Heart right ventricle (tissue), 16 donors: ENCODE measurements around the gene SERPINB10. TPM values are rescaled to one million over a fixed set of nuclear protein-coding genes. Genes with fewer than 3 reads are reported as not detected.
"Not testable (repeated sequence)": the region's sequence is repeated elsewhere in the genome, so short reads cannot be mapped to it uniquely, and the experiment has no call there.

Experiments used
- ATAC-seq, 8 donors: fragments of 200-7000 bp; cut with Tn5 transposase; one replicate each; pipeline ENCODE4 v1.9.1; 2020; ENCODE audit warnings: mild to moderate bottlenecking in 8 of 8, moderate library complexity in 8 of 8, moderate number of reproducible peaks in 1 of 8
- DNase-seq, 2 donors: peaks; one replicate each; pipeline ENCODE4 v3.0.0-alpha.2; 2020
- H3K27ac ChIP-seq, 10 donors: fragments of 200-600 bp; sonication (generic) in 2 of 10; one replicate each; pipeline versions ENCODE4 v1.5.0 to v1.8.0; 2020 to 2022; ENCODE audit warnings: mild to moderate bottlenecking in 3 of 10
- H3K27me3 ChIP-seq, 7 donors: fragments of 200-600 bp; one replicate each; pipeline ENCODE4 v1.8.0; 2021 to 2022; ENCODE audit warnings: mild to moderate bottlenecking in 2 of 7
- H3K36me3 ChIP-seq, 9 donors: fragments of 200-600 bp; sonication (generic) in 1 of 9; one replicate each; pipeline versions ENCODE4 v1.5.0 to v1.8.0; 2020 to 2022; ENCODE audit warnings: mild to moderate bottlenecking in 2 of 9
- H3K4me1 ChIP-seq, 9 donors: fragments of 200-600 bp; sonication (generic) in 1 of 9; one replicate each; pipeline versions ENCODE4 v1.5.0 to v1.8.0; 2020 to 2022; ENCODE audit warnings: mild to moderate bottlenecking in 4 of 9
- H3K4me3 ChIP-seq, 10 donors: fragments of 200-600 bp; sonication (generic) in 2 of 10; one replicate each; pipeline versions ENCODE4 v1.5.0 to v1.8.0; 2020 to 2022; ENCODE audit warnings: mild to moderate bottlenecking in 7 of 10, moderate library complexity in 2 of 10
- H3K9me3 ChIP-seq, 11 donors: fragments of 200-600 bp in 10 of 11; sonication (generic) in 2 of 11; one replicate each; pipeline versions ENCODE4 v1.5.0 to v1.8.0; 2013 to 2022; ENCODE audit warnings: mild to moderate bottlenecking in 2 of 11, control low read depth in 1 of 11, moderate library complexity in 1 of 11
- CTCF ChIP-seq, 9 donors: fragments of 200-600 bp; sonication (generic) in 2 of 9; IDR thresholded peaks; one replicate each; pipeline versions ENCODE4 v1.5.0 to v1.8.0; 2021 to 2022; ENCODE audit warnings: antibody characterized with exemption in 9 of 9, mild to moderate bottlenecking in 5 of 9, moderate library complexity in 1 of 9
- WGBS, 2 donors: extraction: QIAGEN DNeasy Blood & Tissue Kit; methylation state at CpG; one replicate each; pipeline ENCODE4 v1.1.7; 2013; ENCODE audit warnings: inconsistent platforms in 1 of 2; 5-methylcytosine and 5-hydroxymethylcytosine counted together
- intact Hi-C, 10 donors: fragments of 100-400 bp; cut with DNase I; formaldehyde crosslinking; loops; one replicate each; pipeline versions ENCODE4 v1.11.1 to v1.14.2; 2022
- polyA plus RNA-seq, 2 donors: library from polyadenylated mRNA; stranded (reverse); fragments of 200-250 nt; gene quantifications; one replicate each; pipeline ENCODE4 v1.2.3, GENCODE V29; 2013
- total RNA-seq, 10 donors: library from RNA; stranded (reverse); fragmentation: NEBNext Ultra II Directional in 3 of 10; extraction: Animal tissue kit (Norgen Biotek cat#: 25700) in 3 of 10; gene quantifications; one replicate each; pipeline versions ENCODE4 v1.2.1 to v1.2.4, GENCODE V29; 2021 to 2023
- donor health status: Arrhythmogenic right ventricular cardiomyopathy.
- donor health status: ischemic (EF 13 %, LVEDD 7.1; RV severe dilation, severe dysfunction).
- donor health status: healthy with polysubstance abuse.
- donor health status: DM: no; HTN: yes; CAD: no.
- donor health status: DM: no; HTN: no; CAD: no.
- donor health status: ischemic (EF 25% LVEDD 6.9; RV normal size, moderate dysfunction).
- donor health status: ischemic (EF 25% LVEDD 5.7; RV mildly dilated, moderate dysfunction).
- donor health status: healthy.
- donor health status: DM: yes; HTN: yes; CAD: no.
- donor health status: Ischemic cardiomyopathy.
- donor health status: ischemic (EF 35%, LVEDD 5.7; RV mildly dilated, moderate dysfunction).
- donor health status: nonischemic (EF 11% LVEDD 7.7; RV severe dilation, severe dysfunction).
- donor health status: DM: yes; HTN: yes; CAD: no.
- donor health status: PGD.
- donor health status: ischemic (EF 29% LVEDD 5.4; RV normal size, mild dysfunction).
- donor health status: nonischemic (EF 23%, LVEDD 6.1; RV moderate dilation, normal function).

SERPINB10 gene
- total and polyA plus RNA-seq, 12 donors, result not detected

GRCh38 chr18:63917817-63918216, 10.1 kb downstream of the SERPINB10 start:
- no peak for DNase-seq
- TF ChIP-seq CTCF (IDR thresholded peaks at IDR 0.05), result no peak
- no peak for ATAC-seq
- no peak overlapping the region for H3K27ac ChIP-seq
- intact Hi-C loops, result no loop called here
- no peak overlapping the region for H3K4me3 ChIP-seq
- H3K9me3 ChIP-seq, result no peaks in the 10 kb centered on the region
- H3K36me3 ChIP-seq, result no peaks in the 10 kb centered on the region
- H3K27me3 ChIP-seq, result peaks cover 0 to 8% (median 0%) of the 10 kb centered on the region in 7 donors
- H3K4me1 ChIP-seq, result peaks cover 0 to 5% (median 0%) of the 10 kb centered on the region in 9 donors
- WGBS, 2 donors, result 79 to 80% methylated on average over 5 of the region's 5 CpGs

- no peak for TF ChIP-seq CTCF (IDR thresholded peaks at IDR 0.05)
- H3K36me3 ChIP-seq, result no peaks in the 10 kb centered on the region
- H3K27me3 ChIP-seq, result peaks cover 0 to 4% (median 0%) of the 10 kb centered on the region in 7 donors
- ATAC-seq (no peak), DNase-seq (no peak)
- H3K4me3 ChIP-seq, result no peak overlapping the region
- no peaks in the 10 kb centered on the region for H3K9me3 ChIP-seq
- 80% methylated on average over 2 of the region's 2 CpGs for WGBS, 2 donors
- peaks cover 0 to 5% (median 0%) of the 10 kb centered on the region in 9 donors for H3K4me1 ChIP-seq
- intact Hi-C loops, result no loop called here
- H3K27ac ChIP-seq, result no peak overlapping the region
Measured at GRCh38 chr18:63922049-63922448, 14.3 kb downstream of the SERPINB10 start.

- Histone ChIP-seq H3K4me1 (no peaks in the 10 kb centered on the region), H3K27me3 (peaks cover 0 to 4% (median 0%) of the 10 kb centered on the region in 7 donors), H3K4me3 (no peak overlapping the region), H3K27ac (no peak overlapping the region), H3K9me3 (peaks cover 0 to 2% (median 0%) of the 10 kb centered on the region in 11 donors), H3K36me3 (no peaks in the 10 kb centered on the region)
- WGBS, 2 donors, result 66 to 71% methylated on average over 1 of the region's 1 CpG
- TF ChIP-seq CTCF (IDR thresholded peaks at IDR 0.05), result no peak
- intact Hi-C loops, result no loop called here
- DNase-seq, result no peak
- no peak for ATAC-seq
Measured at GRCh38 chr18:63924551-63924950, 16.8 kb downstream of the SERPINB10 start.

GRCh38 chr18:63928331-63928730, 20.6 kb downstream of the SERPINB10 start:
- ATAC-seq (no peak), DNase-seq (no peak)
- Histone ChIP-seq H3K4me3 (no peak overlapping the region), H3K9me3 (peaks cover 0 to 2% (median 0%) of the 10 kb centered on the region in 11 donors), H3K27ac (no peak overlapping the region), H3K36me3 (no peaks in the 10 kb centered on the region), H3K4me1 (no peaks in the 10 kb centered on the region), H3K27me3 (peaks cover 0 to 13% (median 0%) of the 10 kb centered on the region in 7 donors)
- intact Hi-C loops, result no loop called here
- WGBS, 2 donors, result 71 to 81% methylated on average over 8 of the region's 8 CpGs
- TF ChIP-seq CTCF (IDR thresholded peaks at IDR 0.05), result no peak

GRCh38 chr18:63929369-63929768, 21.6 kb downstream of the SERPINB10 start:
- DNase-seq, H3K9me3 ChIP-seq, H3K27ac ChIP-seq, intact Hi-C loops, ATAC-seq, H3K4me1 ChIP-seq, H3K36me3 ChIP-seq, H3K4me3 ChIP-seq: not testable (repeated sequence)
- H3K27me3 ChIP-seq, result peaks cover 0 to 12% (median 0%) of the 10 kb centered on the region in 7 donors
